WERI-Rb-1 (cell line): Measurements from ENCODE around the gene DRD4.
A peak's percentile ranks its signal among the peaks of the same experiment; 100 is the strongest.

ENCODE experiments used
- DNase-seq: peaks from one replicate; pipeline ENCODE4 v3.0.0-alpha.2; 2020
- H3K27ac ChIP-seq: fragments of 250-450 bp; sonication (Bioruptor Pico); 2 replicates; pipeline ENCODE4 v1.5.1; 2020; ENCODE audit warnings: mild to moderate bottlenecking, moderate library complexity
- H3K27me3 ChIP-seq: fragments of 250-450 bp; sonication (Bioruptor Pico); 2 replicates; pipeline ENCODE4 v1.5.1; 2021; ENCODE audit warnings: mild to moderate bottlenecking, low read depth, moderate library complexity; ENCODE audit not compliant: insufficient read depth, severe bottlenecking
- H3K36me3 ChIP-seq: fragments of 250-450 bp; sonication (Bioruptor Pico); 2 replicates; pipeline ENCODE4 v1.5.1; 2020; ENCODE audit warnings: mild to moderate bottlenecking, moderate library complexity
- H3K4me3 ChIP-seq: 2 replicates; pipeline ENCODE4 v1.5.1; 2011; ENCODE audit warnings: low read depth, mild to moderate bottlenecking, control low read depth, low read length
- H3K9me3 ChIP-seq: fragments of 250-450 bp; sonication (Bioruptor Pico); 2 replicates; pipeline ENCODE4 v1.5.1; 2021; ENCODE audit warnings: mild to moderate bottlenecking, moderate library complexity; ENCODE audit not compliant: severe bottlenecking
- CTCF ChIP-seq: IDR thresholded peaks from 2 replicates; pipeline ENCODE4 v1.5.1; 2011; ENCODE audit warnings: low read depth, mild to moderate bottlenecking, control low read depth, inconsistent platforms, low read length

Gene DRD4

GRCh38 chr11:636511-637332, at the start of gene DRD4:
Gene DRD4, plus strand, starts transcription at chr11:637269. Its CDS starts 36 bp downstream, at chr11:637305.
- no peak for DNase-seq
- Histone ChIP-seq H3K36me3 (peaks cover 20% of the 10 kb centered on the region), H3K27me3 (no peaks in the 10 kb centered on the region), H3K9me3 (no peaks in the 10 kb centered on the region), H3K27ac (peak within 1 kb of the TSS; percentile 70), H3K4me3 (no peak within 1 kb of the TSS)
- no peak for TF ChIP-seq CTCF

GRCh38 chr11:587546-587945, 49.5 kb upstream of the DRD4 start:
- H3K27ac ChIP-seq, result no peak overlapping the region
- H3K4me3 ChIP-seq, result no peak overlapping the region
- no peaks in the 10 kb centered on the region for H3K27me3 ChIP-seq
- DNase-seq, result no peak
- no peaks in the 10 kb centered on the region for H3K9me3 ChIP-seq
- H3K36me3 ChIP-seq, result peaks cover 81% of the 10 kb centered on the region
- no peak for TF ChIP-seq CTCF

- H3K36me3 ChIP-seq, result peaks cover 81% of the 10 kb centered on the region
- H3K27ac ChIP-seq, result no peak overlapping the region
- DNase-seq, result no peak
Measured at GRCh38 chr11:587978-588380, 49.1 kb upstream of the DRD4 start.

GRCh38 chr11:589798-590197, 47.3 kb upstream of the DRD4 start:
- H3K9me3 ChIP-seq, result no peaks in the 10 kb centered on the region
- H3K27ac ChIP-seq, result no peak overlapping the region
- no peak for TF ChIP-seq CTCF
- H3K27me3 ChIP-seq, result no peaks in the 10 kb centered on the region
- peaks cover 85% of the 10 kb centered on the region for H3K36me3 ChIP-seq
- H3K4me3 ChIP-seq, result no peak overlapping the region
- DNase-seq, result no peak

More at GRCh38 chr11:587978-588380, 49.1 kb upstream of the DRD4 start:
- TF ChIP-seq CTCF, result no peak
- Histone ChIP-seq H3K9me3 (no peaks in the 10 kb centered on the region), H3K4me3 (no peak overlapping the region), H3K27me3 (no peaks in the 10 kb centered on the region)

GRCh38 chr11:590997-591396, 46.1 kb upstream of the DRD4 start:
- no peak for DNase-seq
- H3K4me3 ChIP-seq, result no peak overlapping the region
- no peak for TF ChIP-seq CTCF
- H3K27me3 ChIP-seq, result no peaks in the 10 kb centered on the region
- no peak overlapping the region for H3K27ac ChIP-seq
- peaks cover 92% of the 10 kb centered on the region for H3K36me3 ChIP-seq
- no peaks in the 10 kb centered on the region for H3K9me3 ChIP-seq
